ENCODE measurements around the gene ELAVL3.

ELAVL3 gene

GRCh38 chr19:11480715-11481533 lies at the start of gene ELAVL3:
Gene ELAVL3, minus strand, starts transcription at chr19:11481046. Its CDS starts 438 bp downstream, at chr19:11480608.
- no peak for DNase-seq

- no peak for DNase-seq
Measured at GRCh38 chr19:11530432-11530831, 49.6 kb upstream of the ELAVL3 start.

- peak; percentile 91 for DNase-seq
Measured at GRCh38 chr19:11528551-11529341, 47.9 kb upstream of the ELAVL3 start, which contains the start of gene ECSIT. Gene ECSIT, minus strand, starts transcription at chr19:11529134. Its CDS starts 9,964 bp downstream, at chr19:11519170.

GRCh38 chr19:11519138-11519537 lies 38.3 kb upstream of the ELAVL3 start:
- DNase-seq = no peak

- no peak for DNase-seq
Measured at GRCh38 chr19:11513946-11514345, 33.1 kb upstream of the ELAVL3 start.

GRCh38 chr19:11510444-11510843 lies 29.6 kb upstream of the ELAVL3 start:
- DNase-seq = no peak

GRCh38 chr19:11507370-11508078 lies 26.7 kb upstream of the ELAVL3 start:
- no peak for DNase-seq

GRCh38 chr19:11506967-11507366 lies 26.1 kb upstream of the ELAVL3 start:
- DNase-seq = no peak

- DNase-seq = no peak
Measured at GRCh38 chr19:11506101-11506555, 25.3 kb upstream of the ELAVL3 start.

GRCh38 chr19:11505504-11506100 lies 24.8 kb upstream of the ELAVL3 start, which contains the start of gene ZNF653:
Gene ZNF653, minus strand, starts transcription at chr19:11505839. Its CDS starts 53 bp downstream, at chr19:11505786.
- DNase-seq = peak; percentile 87

- DNase-seq = peak; percentile 89
Measured at GRCh38 chr19:11505032-11505503, 24.2 kb upstream of the ELAVL3 start.

GRCh38 chr19:11504502-11505031 lies 23.7 kb upstream of the ELAVL3 start:
- DNase-seq = no peak

- no peak for DNase-seq
Measured at GRCh38 chr19:11499890-11500420, 19.1 kb upstream of the ELAVL3 start.

- no peak for DNase-seq
Measured at GRCh38 chr19:11499220-11499726, 18.4 kb upstream of the ELAVL3 start.

- peak; percentile 37 for DNase-seq
Measured at GRCh38 chr19:11496391-11497163, 15.7 kb upstream of the ELAVL3 start.

- DNase-seq = no peak
Measured at GRCh38 chr19:11495885-11496284, 15.0 kb upstream of the ELAVL3 start.

- no peak for DNase-seq
Measured at GRCh38 chr19:11495481-11495880, 14.6 kb upstream of the ELAVL3 start.

- no peak for DNase-seq
Measured at GRCh38 chr19:11494634-11495285, 13.9 kb upstream of the ELAVL3 start.

GRCh38 chr19:11489378-11489777 lies 8.5 kb upstream of the ELAVL3 start:
- DNase-seq = no peak
